HEK293 (cell line): Measurements from ENCODE around the gene THBS2.

Experiments used
- CTCF ChIA-PET: fragments of 350-600 bp; formaldehyde crosslinking; extraction: SDS; loops from one replicate; lab custom pipeline; 2021; ENCODE audit warnings: antibody characterized with exemption; lab: Yijun Ruan, JAX
- POLR2A ChIA-PET: fragments of 300-600 bp; formaldehyde crosslinking; extraction: SDS; loops from one replicate; lab custom pipeline; 2020; ENCODE audit warnings: antibody characterized with exemption, inconsistent platforms; lab: Yijun Ruan, JAX
- H3K27ac ChIP-seq: fragments of 200-500 bp; sonication (Bioruptor generic); 2 replicates; pipeline ENCODE4 v1.5.1; 2014; ENCODE audit warnings: low read depth, low read length, control low read depth, inconsistent platforms; ENCODE audit errors: extremely low read depth
- H3K36me3 ChIP-seq, 2 experiments: fragments of 200-500 bp in 1 of 2; sonication (Bioruptor generic) in 1 of 2; 1 replicate in 1 of 2; 2 replicates in 1 of 2; pipeline ENCODE4 v1.5.1; 2014 to 2017; ENCODE audit warnings: inconsistent platforms in 2 of 2, low read length in 2 of 2; ENCODE audit not compliant: control insufficient read depth in 2 of 2, insufficient read depth in 1 of 2
- H3K4me1 ChIP-seq: fragments of 200-500 bp; sonication (Bioruptor generic); 2 replicates; pipeline ENCODE4 v1.5.1; 2014; ENCODE audit warnings: mild to moderate bottlenecking, low read length, inconsistent platforms; ENCODE audit not compliant: control insufficient read depth, insufficient read depth
- H3K4me3 ChIP-seq: 2 replicates; pipeline ENCODE4 v1.5.1; 2011; ENCODE audit warnings: low read depth, mild to moderate bottlenecking, control low read depth, low read length, moderate library complexity
- H3K9me3 ChIP-seq: fragments of 200-500 bp; sonication (Bioruptor generic); 2 replicates; pipeline ENCODE4 v1.5.1; 2014; ENCODE audit warnings: low read depth, low read length, inconsistent platforms; ENCODE audit not compliant: control insufficient read depth, insufficient read depth
- BCL11A ChIP-seq: fragments of 450-650 bp; formaldehyde crosslinking; IDR thresholded peaks from 2 replicates; pipeline ENCODE4 v1.5.1; 2016; ENCODE audit warnings: low read depth, missing biosample characterization, missing genetic modification characterization
- CTCF ChIP-seq: fragments of 450-650 bp; formaldehyde crosslinking; IDR thresholded peaks from 2 replicates; pipeline ENCODE4 v1.5.1; 2016; ENCODE audit warnings: missing biosample characterization, missing genetic modification characterization
- GLI4 ChIP-seq: fragments of 450-650 bp; formaldehyde crosslinking; IDR thresholded peaks from 2 replicates; pipeline ENCODE4 v1.5.1; 2016; ENCODE audit warnings: missing biosample characterization, missing genetic modification characterization
- MYNN ChIP-seq: fragments of 450-650 bp; formaldehyde crosslinking; IDR thresholded peaks from 2 replicates; pipeline ENCODE4 v1.5.1; 2016; ENCODE audit warnings: missing biosample characterization, missing genetic modification characterization, borderline replicate concordance
- OVOL3 ChIP-seq: fragments of 450-650 bp; formaldehyde crosslinking; IDR thresholded peaks from 2 replicates; pipeline ENCODE4 v1.5.1; 2016; ENCODE audit warnings: missing biosample characterization, missing genetic modification characterization
- PATZ1 ChIP-seq: fragments of 450-650 bp; formaldehyde crosslinking; IDR thresholded peaks from 2 replicates; pipeline ENCODE4 v1.5.1; 2016; ENCODE audit warnings: missing biosample characterization, missing genetic modification characterization
- RBAK ChIP-seq: fragments of 450-650 bp; formaldehyde crosslinking; IDR thresholded peaks from 2 replicates; pipeline ENCODE4 v1.5.1; 2016; ENCODE audit warnings: missing biosample characterization, missing genetic modification characterization
- SALL2 ChIP-seq: fragments of 450-650 bp; formaldehyde crosslinking; IDR thresholded peaks from 2 replicates; pipeline ENCODE4 v1.5.0; 2017; ENCODE audit warnings: missing biosample characterization, mild to moderate bottlenecking, missing genetic modification characterization, borderline replicate concordance
- TRIM28 ChIP-seq: IDR thresholded peaks from 2 replicates; pipeline ENCODE4 v1.6.1; 2011; ENCODE audit warnings: low read length, control low read depth, borderline replicate concordance
- ZBTB21 ChIP-seq: fragments of 450-650 bp; formaldehyde crosslinking; IDR thresholded peaks from 2 replicates; pipeline ENCODE4 v1.5.1; 2017; ENCODE audit warnings: missing biosample characterization, missing genetic modification characterization
- ZBTB8A ChIP-seq: fragments of 450-650 bp; formaldehyde crosslinking; IDR thresholded peaks from 2 replicates; pipeline ENCODE4 v1.5.1; 2016; ENCODE audit warnings: missing biosample characterization, missing genetic modification characterization
- ZNF121 ChIP-seq: fragments of 450-650 bp; formaldehyde crosslinking; IDR thresholded peaks from 2 replicates; pipeline ENCODE4 v1.5.1; 2016; ENCODE audit warnings: missing biosample characterization, missing genetic modification characterization
- ZNF133 ChIP-seq: fragments of 450-650 bp; formaldehyde crosslinking; IDR thresholded peaks from 2 replicates; pipeline ENCODE4 v1.5.1; 2016; ENCODE audit warnings: missing biosample characterization, missing genetic modification characterization
- ZNF16 ChIP-seq: fragments of 450-650 bp; formaldehyde crosslinking; IDR thresholded peaks from 2 replicates; pipeline ENCODE4 v1.5.1; 2016; ENCODE audit warnings: low read depth, missing biosample characterization, missing genetic modification characterization
- ZNF174 ChIP-seq: fragments of 450-650 bp; formaldehyde crosslinking; IDR thresholded peaks from 2 replicates; pipeline ENCODE4 v1.5.0; 2017; ENCODE audit warnings: missing biosample characterization, mild to moderate bottlenecking, missing genetic modification characterization
- ZNF26 ChIP-seq: fragments of 450-650 bp; formaldehyde crosslinking; IDR thresholded peaks from 2 replicates; pipeline ENCODE4 v1.5.1; 2016; ENCODE audit warnings: missing biosample characterization, missing genetic modification characterization
- ZNF266 ChIP-seq: fragments of 450-650 bp; formaldehyde crosslinking; IDR thresholded peaks from 2 replicates; pipeline ENCODE4 v1.5.1; 2016; ENCODE audit warnings: missing biosample characterization, missing genetic modification characterization, low read depth
- ZNF292 ChIP-seq: fragments of 450-650 bp; formaldehyde crosslinking; IDR thresholded peaks from 2 replicates; pipeline ENCODE4 v1.5.1; 2016; ENCODE audit warnings: low read depth, missing biosample characterization, missing genetic modification characterization, borderline replicate concordance
- ZNF311 ChIP-seq: fragments of 450-650 bp; formaldehyde crosslinking; IDR thresholded peaks from 2 replicates; pipeline ENCODE4 v1.5.1; 2017; ENCODE audit warnings: missing biosample characterization, missing genetic modification characterization, borderline replicate concordance
- ZNF37A ChIP-seq: fragments of 450-650 bp; IDR thresholded peaks from 2 replicates; pipeline ENCODE4 v1.5.1; 2018; ENCODE audit warnings: missing biosample characterization, missing genetic modification characterization
- ZNF473 ChIP-seq: fragments of 450-650 bp; formaldehyde crosslinking; IDR thresholded peaks from 2 replicates; pipeline ENCODE4 v1.5.1; 2017; ENCODE audit warnings: missing biosample characterization, missing genetic modification characterization
- ZNF555 ChIP-seq: fragments of 450-650 bp; formaldehyde crosslinking; conservative IDR thresholded peaks from 2 replicates; pipeline ENCODE4 v1.5.1; 2017; ENCODE audit warnings: missing biosample characterization, mild to moderate bottlenecking, missing genetic modification characterization, inconsistent platforms
- ZNF600 ChIP-seq: fragments of 450-650 bp; formaldehyde crosslinking; IDR thresholded peaks from 2 replicates; pipeline ENCODE4 v1.5.1; 2016; ENCODE audit warnings: missing biosample characterization, missing genetic modification characterization
- ZNF791 ChIP-seq: fragments of 450-650 bp; formaldehyde crosslinking; IDR thresholded peaks from 2 replicates; pipeline ENCODE4 v1.5.1; 2016; ENCODE audit warnings: missing biosample characterization, missing genetic modification characterization
- TF ChIP-seq, protein P1 (sequence below): fragments of 450-650 bp; formaldehyde crosslinking; IDR thresholded peaks from 2 replicates; pipeline ENCODE4 v1.5.1; 2017; ENCODE audit warnings: missing biosample characterization, missing genetic modification characterization

Gene THBS2

DNA sequence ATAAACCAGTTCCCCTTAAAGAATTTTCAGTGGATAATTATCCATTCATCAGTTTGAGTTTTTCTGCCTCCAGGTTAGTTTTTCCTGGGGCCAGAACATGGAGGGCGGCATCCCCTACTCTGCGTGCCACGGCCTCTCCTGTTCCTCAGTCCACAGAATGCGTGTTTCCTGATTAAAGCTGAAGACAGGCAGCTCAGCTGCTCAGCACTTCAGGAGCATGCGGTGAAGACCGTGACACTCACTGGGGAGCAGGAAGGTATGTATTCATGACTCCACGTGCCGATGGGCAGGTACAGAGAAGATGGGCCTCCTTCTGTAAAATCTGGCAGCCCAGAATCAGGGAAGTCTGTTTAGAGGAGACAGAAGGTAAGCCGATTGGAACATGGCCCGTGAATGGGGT is 2.0 kb upstream of the THBS2 start:
- TF ChIP-seq SALL2 (tag by site-specific recombination): no peak
- TF ChIP-seq ZBTB8A (tag by site-specific recombination): no peak
- TF ChIP-seq ZNF26 (tag by site-specific recombination): no peak
- TF ChIP-seq RBAK: no peak
- TF ChIP-seq PATZ1 (tag by site-specific recombination): no peak
- no peak for TF ChIP-seq ZNF600 (tag by site-specific recombination)
- TF ChIP-seq ZNF311 (tag by site-specific recombination): no peak
- TF ChIP-seq ZNF791: no peak
- no peak for TF ChIP-seq GLI4 (tag by site-specific recombination)
- TF ChIP-seq ZNF121 (tag by site-specific recombination): no peak
- TF ChIP-seq ZNF473 (tag by site-specific recombination): no peak
- TF ChIP-seq ZBTB21 (tag by site-specific recombination): no peak
- TF ChIP-seq, all 188 proteins: peak for 0
- no peaks in the 10 kb centered on the region for H3K4me1 ChIP-seq
- no peaks in the 10 kb centered on the region for H3K9me3 ChIP-seq
- ChIA-PET POLR2A (no interaction called here), CTCF (no interaction called here)
- H3K36me3 ChIP-seq: no peaks in the 10 kb centered on the region
- H3K4me3 ChIP-seq: no peak overlapping the region
- H3K27ac ChIP-seq: no peak overlapping the region

DNA sequence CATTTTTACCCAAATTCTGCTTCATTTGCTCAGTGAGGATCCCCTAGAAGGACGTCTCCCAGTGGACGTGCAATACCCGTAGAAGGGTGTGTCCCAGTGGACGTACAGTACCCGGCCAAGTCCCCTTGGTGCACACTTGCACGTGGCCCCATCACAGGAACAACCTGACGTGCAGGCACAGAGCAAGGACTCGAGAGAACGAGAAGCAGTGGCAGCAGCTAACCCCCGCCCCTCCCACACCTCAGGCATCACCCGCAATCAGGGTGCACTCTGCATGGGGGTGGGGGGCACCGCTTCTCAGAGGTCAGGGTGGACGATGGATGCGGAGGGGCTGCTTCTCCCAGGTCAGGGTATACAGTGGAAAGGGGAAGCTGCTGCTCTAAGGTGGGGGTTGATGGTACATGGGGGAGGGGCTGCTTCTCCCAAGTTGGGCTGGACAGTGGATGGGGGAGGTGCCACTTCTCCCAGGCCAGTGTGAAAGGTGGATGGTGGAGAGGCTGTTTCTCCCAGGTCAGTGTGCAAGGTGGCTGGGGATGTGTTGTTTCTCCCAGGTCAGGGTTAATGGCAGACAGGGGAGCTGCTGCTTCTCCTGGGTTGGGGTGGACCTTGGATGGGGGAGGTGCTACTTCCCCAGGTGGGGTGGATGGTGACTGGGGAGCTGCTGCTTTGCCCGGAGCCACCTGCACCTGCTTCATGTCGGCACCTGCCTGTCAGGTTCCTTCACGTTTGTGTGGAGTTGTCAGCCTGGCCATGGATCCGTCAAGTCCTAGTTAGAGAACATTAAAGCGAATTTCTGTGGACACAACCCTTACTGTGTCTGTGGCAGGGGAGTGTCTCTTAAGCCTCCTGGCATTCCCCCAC is 1.0 kb upstream of the THBS2 start:
- Histone ChIP-seq H3K27ac (no peak overlapping the region), H3K36me3 (no peaks in the 10 kb centered on the region), H3K4me1 (no peaks in the 10 kb centered on the region), H3K9me3 (no peaks in the 10 kb centered on the region), H3K4me3 (no peak overlapping the region)
- ChIA-PET POLR2A (no interaction called here), CTCF (no interaction called here)
- TF ChIP-seq CTCF (tag by site-specific recombination) (no peak), ZNF266 (no peak), PATZ1 (tag by site-specific recombination) (no peak), ZNF37A (tag by site-specific recombination) (no peak), ZNF133 (tag by site-specific recombination) (no peak), ZBTB21 (tag by site-specific recombination) (no peak), MYNN (tag by site-specific recombination) (no peak), BCL11A (tag by site-specific recombination) (no peak), ZNF292 (tag by site-specific recombination) (no peak), ZNF555 (no peak), OVOL3 (tag by site-specific recombination) (no peak), TRIM28 (no peak), ZNF791 (no peak), ZNF16 (tag by site-specific recombination) (no peak), ZNF174 (tag by site-specific recombination) (no peak)
- TF ChIP-seq, protein P1, sequence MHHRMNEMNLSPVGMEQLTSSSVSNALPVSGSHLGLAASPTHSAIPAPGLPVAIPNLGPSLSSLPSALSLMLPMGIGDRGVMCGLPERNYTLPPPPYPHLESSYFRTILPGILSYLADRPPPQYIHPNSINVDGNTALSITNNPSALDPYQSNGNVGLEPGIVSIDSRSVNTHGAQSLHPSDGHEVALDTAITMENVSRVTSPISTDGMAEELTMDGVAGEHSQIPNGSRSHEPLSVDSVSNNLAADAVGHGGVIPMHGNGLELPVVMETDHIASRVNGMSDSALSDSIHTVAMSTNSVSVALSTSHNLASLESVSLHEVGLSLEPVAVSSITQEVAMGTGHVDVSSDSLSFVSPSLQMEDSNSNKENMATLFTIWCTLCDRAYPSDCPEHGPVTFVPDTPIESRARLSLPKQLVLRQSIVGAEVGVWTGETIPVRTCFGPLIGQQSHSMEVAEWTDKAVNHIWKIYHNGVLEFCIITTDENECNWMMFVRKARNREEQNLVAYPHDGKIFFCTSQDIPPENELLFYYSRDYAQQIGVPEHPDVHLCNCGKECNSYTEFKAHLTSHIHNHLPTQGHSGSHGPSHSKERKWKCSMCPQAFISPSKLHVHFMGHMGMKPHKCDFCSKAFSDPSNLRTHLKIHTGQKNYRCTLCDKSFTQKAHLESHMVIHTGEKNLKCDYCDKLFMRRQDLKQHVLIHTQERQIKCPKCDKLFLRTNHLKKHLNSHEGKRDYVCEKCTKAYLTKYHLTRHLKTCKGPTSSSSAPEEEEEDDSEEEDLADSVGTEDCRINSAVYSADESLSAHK (tag by site-specific recombination): no peak
